Esophagus muscularis mucosa (tissue), 4 donors: ENCODE data around the gene C14orf180. TPM values are rescaled to one million over a fixed set of nuclear protein-coding genes. Genes with fewer than 3 reads are reported as not detected.

Experiments
- DNase-seq: peaks from one replicate; pipeline ENCODE4 v3.0.0-alpha.2; 2017; ENCODE audit errors: extremely low spot score
- H3K27ac ChIP-seq, 4 donors: fragments of 200-600 bp; sonication (generic); replicated peaks in 1 of 4; 1 replicate in 3 of 4; 2 replicates in 1 of 4; pipeline ENCODE4 v1.5.1; 2016 to 2019; ENCODE audit warnings: mild to moderate bottlenecking in 1 of 4
- H3K27me3 ChIP-seq, 4 donors: fragments of 200-600 bp; sonication (generic); one replicate each; pipeline versions ENCODE4 v1.5.1 to v1.6.0; 2016 to 2019
- H3K36me3 ChIP-seq, 4 donors: fragments of 200-600 bp; sonication (generic); one replicate each; pipeline ENCODE4 v1.5.1; 2016 to 2019
- H3K4me1 ChIP-seq, 4 donors: fragments of 200-600 bp; sonication (generic); one replicate each; pipeline ENCODE4 v1.5.1; 2016 to 2019
- H3K4me3 ChIP-seq, 4 donors: fragments of 200-600 bp; sonication (generic); 1 replicate in 2 of 4; 2 replicates in 2 of 4; pipeline ENCODE4 v1.5.1; 2016 to 2019; ENCODE audit warnings: mild to moderate bottlenecking in 4 of 4, moderate library complexity in 1 of 4
- H3K9me3 ChIP-seq, 4 donors: fragments of 200-600 bp; sonication (generic); 1 replicate in 3 of 4; 2 replicates in 1 of 4; pipeline ENCODE4 v1.5.1; 2016 to 2019
- EP300 ChIP-seq: sonication (generic); formaldehyde crosslinking; IDR thresholded peaks from one replicate; pipeline ENCODE4 v1.6.1; 2017; ENCODE audit warnings: antibody characterized with exemption
- POLR2A ChIP-seq: fragments of 450-650 bp; IDR thresholded peaks from one replicate; pipeline ENCODE4 v1.6.1; 2017; ENCODE audit warnings: antibody characterized with exemption, moderate library complexity, mild to moderate bottlenecking, low read depth
- POLR2AphosphoS5 ChIP-seq, 2 donors: sonication (generic); formaldehyde crosslinking; IDR thresholded peaks; one replicate each; pipeline ENCODE4 v1.6.1; 2017; ENCODE audit warnings: antibody characterized with exemption in 2 of 2
- WGBS: methylation state at CpG from one replicate; pipeline ENCODE4 v1.1.5; 2018; 5-methylcytosine and 5-hydroxymethylcytosine counted together
- intact Hi-C: fragments of 100-400 bp; cut with DNase I; formaldehyde crosslinking; loops from one replicate; pipeline ENCODE4 v1.15.1; 2023
- total RNA-seq, 4 donors: library from RNA; depleted of rRNA; stranded (reverse); fragments of >200 nt; gene quantifications; one replicate each; pipeline versions ENCODE4 v1.1.0 to v1.2.1, GENCODE V29; 2016
- TF ChIP-seq, protein P1 (sequence below), 3 experiments: fragments of 200-600 bp in 2 of 3; fragments of 450-650 bp in 1 of 3; sonication (generic) in 2 of 3; IDR thresholded peaks; one replicate each; pipeline ENCODE4 v1.5.1; 2017 to 2019; ENCODE audit warnings: antibody characterized with exemption in 3 of 3, mild to moderate bottlenecking in 2 of 3, moderate library complexity in 1 of 3

The C14orf180 gene
- total RNA-seq, 4 donors from 2014 or later = 0.42 TPM; not detected in 3

DNA sequence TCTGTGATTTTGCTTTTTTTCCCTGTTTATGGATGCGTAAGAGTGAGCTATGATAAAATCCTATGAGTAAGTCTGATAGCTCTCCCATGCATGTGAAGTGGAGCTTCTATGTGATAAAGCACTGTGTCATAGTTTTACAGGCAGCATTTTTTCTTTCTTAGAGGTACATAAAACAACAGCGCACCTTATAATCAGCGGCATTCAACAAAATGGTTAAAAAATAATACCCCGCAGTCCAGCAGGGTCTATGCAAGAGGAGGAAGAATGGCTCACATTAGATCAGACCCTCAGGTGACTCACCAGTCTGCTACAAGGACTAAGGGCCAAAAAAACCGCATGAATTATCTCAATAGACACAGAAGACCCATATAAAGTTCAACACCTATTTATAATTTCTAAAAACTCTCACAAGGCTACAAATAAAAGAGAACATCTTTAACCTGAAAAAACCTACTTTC lies 58.0 kb downstream of the C14orf180 start:
- Histone ChIP-seq H3K27ac (no peak overlapping the region), H3K9me3 (no peaks in the 10 kb centered on the region), H3K27me3 (peaks cover 0 to 75% (median 6%) of the 10 kb centered on the region in 4 donors), H3K4me3 (no peak overlapping the region), H3K4me1 (peaks cover 0 to 9% (median 3%) of the 10 kb centered on the region in 4 donors), H3K36me3 (no peaks in the 10 kb centered on the region)
- whole genome bisulfite sequencing = 86% methylated on average over 5 of the region's 5 CpGs
- TF ChIP-seq EP300 = no peak
- TF ChIP-seq POLR2AphosphoS5 (IDR thresholded peaks at IDR 0.05) = no peak
- TF ChIP-seq POLR2A = no peak
- TF ChIP-seq, protein P1, sequence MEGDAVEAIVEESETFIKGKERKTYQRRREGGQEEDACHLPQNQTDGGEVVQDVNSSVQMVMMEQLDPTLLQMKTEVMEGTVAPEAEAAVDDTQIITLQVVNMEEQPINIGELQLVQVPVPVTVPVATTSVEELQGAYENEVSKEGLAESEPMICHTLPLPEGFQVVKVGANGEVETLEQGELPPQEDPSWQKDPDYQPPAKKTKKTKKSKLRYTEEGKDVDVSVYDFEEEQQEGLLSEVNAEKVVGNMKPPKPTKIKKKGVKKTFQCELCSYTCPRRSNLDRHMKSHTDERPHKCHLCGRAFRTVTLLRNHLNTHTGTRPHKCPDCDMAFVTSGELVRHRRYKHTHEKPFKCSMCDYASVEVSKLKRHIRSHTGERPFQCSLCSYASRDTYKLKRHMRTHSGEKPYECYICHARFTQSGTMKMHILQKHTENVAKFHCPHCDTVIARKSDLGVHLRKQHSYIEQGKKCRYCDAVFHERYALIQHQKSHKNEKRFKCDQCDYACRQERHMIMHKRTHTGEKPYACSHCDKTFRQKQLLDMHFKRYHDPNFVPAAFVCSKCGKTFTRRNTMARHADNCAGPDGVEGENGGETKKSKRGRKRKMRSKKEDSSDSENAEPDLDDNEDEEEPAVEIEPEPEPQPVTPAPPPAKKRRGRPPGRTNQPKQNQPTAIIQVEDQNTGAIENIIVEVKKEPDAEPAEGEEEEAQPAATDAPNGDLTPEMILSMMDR (IDR thresholded peaks at IDR 0.05) = no peak
- DNase-seq = no peak
- intact Hi-C loops = loop anchor here (5.0 kb wide), 2 partner anchors 500 to 545 kb away; partner anchors contain the start of gene KIF26A

DNA sequence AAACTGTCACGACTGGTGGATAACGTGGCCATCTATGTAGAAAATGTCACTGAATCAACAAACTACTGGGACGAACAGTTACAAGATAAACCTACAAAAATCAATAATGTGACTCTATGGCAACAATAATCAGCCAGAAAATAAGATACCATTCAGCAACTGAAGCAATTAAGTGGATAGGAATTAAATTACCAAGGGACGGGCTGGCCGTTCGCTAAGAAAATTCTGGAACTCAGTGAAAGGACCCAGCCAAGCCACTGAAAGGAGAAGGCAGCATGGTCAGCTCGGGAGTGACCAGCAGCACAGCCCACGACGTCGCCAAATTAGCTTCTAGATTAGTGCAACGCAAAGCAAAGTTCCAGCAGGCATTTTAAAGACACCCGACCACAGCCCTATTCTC lies 58.6 kb downstream of the C14orf180 start:
- no peaks in the 10 kb centered on the region for H3K36me3 ChIP-seq
- no peak for DNase-seq
- TF ChIP-seq POLR2A (no peak), EP300 (no peak), POLR2AphosphoS5 (IDR thresholded peaks at IDR 0.05) (no peak)
- TF ChIP-seq, protein P1 (IDR thresholded peaks at IDR 0.05) = no peak
- peaks cover 0 to 9% (median 3%) of the 10 kb centered on the region in 4 donors for H3K4me1 ChIP-seq
- WGBS = 54% methylated on average over 12 of the region's 12 CpGs
- H3K9me3 ChIP-seq = no peaks in the 10 kb centered on the region
- H3K27ac ChIP-seq = no peak overlapping the region
- H3K4me3 ChIP-seq = no peak overlapping the region
- intact Hi-C loops = loop anchor here (5.0 kb wide), 2 partner anchors 501 to 546 kb away; partner anchors contain the start of gene KIF26A
- peaks cover 0 to 75% (median 6%) of the 10 kb centered on the region in 4 donors for H3K27me3 ChIP-seq

DNA sequence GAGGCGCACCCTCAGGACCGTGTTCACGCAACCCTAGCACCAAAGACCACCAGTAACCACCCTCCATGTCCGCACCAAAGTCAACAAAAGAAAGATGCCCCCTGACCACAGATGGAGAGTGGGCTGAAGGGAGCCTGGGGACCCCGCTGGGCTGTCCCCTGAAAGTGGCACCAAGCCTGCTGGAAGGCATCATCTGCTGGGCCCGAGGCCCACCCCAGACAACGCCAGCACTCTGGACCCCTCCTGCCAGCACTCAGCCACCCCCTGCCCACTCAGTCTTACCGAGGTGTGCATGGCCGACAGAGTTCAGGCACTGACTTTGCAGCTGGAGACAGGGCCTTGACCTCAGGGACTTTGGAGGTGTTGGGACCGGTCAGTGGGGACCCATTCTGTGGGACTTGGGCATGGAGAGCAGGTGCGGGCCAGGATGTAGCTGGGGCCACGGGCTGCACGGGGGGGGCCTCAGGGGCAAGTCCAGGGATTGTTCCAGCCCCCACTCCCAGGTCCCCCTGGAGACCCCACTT lies 59.4 kb downstream of the C14orf180 start:
- H3K4me1 ChIP-seq = peaks cover 0 to 9% (median 3%) of the 10 kb centered on the region in 4 donors
- intact Hi-C loops = loop anchor here (5.0 kb wide), 2 partner anchors 502 to 547 kb away; partner anchors contain the start of gene KIF26A
- no peaks in the 10 kb centered on the region for H3K36me3 ChIP-seq
- H3K9me3 ChIP-seq = no peaks in the 10 kb centered on the region
- no peak for DNase-seq
- H3K27me3 ChIP-seq = peaks cover 0 to 69% (median 6%) of the 10 kb centered on the region in 4 donors
- no peak overlapping the region for H3K4me3 ChIP-seq
- no peak overlapping the region for H3K27ac ChIP-seq
- TF ChIP-seq EP300 (no peak), POLR2AphosphoS5 (IDR thresholded peaks at IDR 0.05) (no peak), POLR2A (no peak)
- TF ChIP-seq, protein P1 (IDR thresholded peaks at IDR 0.05) = no peak
- 81% methylated on average over 9 of the region's 13 CpGs for WGBS

DNA sequence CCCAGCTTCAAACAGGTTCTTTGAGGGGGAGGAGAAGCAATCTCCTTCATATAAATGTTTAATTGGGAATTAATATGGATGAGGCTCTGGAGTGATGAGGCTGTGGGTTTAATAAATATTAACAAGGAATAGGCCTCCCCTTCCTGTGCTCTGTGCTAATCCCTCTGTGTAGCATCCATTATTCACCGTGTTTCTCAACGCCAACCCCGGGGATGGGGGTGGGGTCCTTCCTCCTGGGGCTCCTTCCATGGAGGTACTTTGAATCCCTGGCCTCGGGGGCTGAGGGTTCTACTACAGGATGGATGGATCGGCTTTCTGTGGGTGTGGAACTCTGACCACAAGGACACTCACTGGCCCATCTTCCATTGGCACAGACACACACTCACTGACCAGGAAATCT lies 59.9 kb downstream of the C14orf180 start:
- Histone ChIP-seq H3K36me3 (no peaks in the 10 kb centered on the region), H3K4me3 (no peak overlapping the region), H3K27ac (no peak overlapping the region), H3K27me3 (peaks cover 0 to 64% (median 6%) of the 10 kb centered on the region in 4 donors), H3K4me1 (peaks cover 0 to 9% (median 3%) of the 10 kb centered on the region in 4 donors), H3K9me3 (peaks cover 0 to 2% (median 0%) of the 10 kb centered on the region in 4 donors)
- intact Hi-C loops = loop anchor here (5.0 kb wide), 2 partner anchors 502 to 547 kb away; partner anchors contain the start of gene KIF26A
- TF ChIP-seq POLR2AphosphoS5 (IDR thresholded peaks at IDR 0.05) = no peak
- no peak for TF ChIP-seq EP300
- TF ChIP-seq, protein P1 (IDR thresholded peaks at IDR 0.05) = no peak
- TF ChIP-seq POLR2A = no peak
- 68% methylated on average over 5 of the region's 5 CpGs for WGBS
- DNase-seq = no peak

Other genes with a start within 250 kb of the C14orf180 start
- 1 to 10 TPM; 1.4 to 4.2 (median 1.9) TPM for gene TMEM179, start 25.0 kb downstream of the C14orf180 start, total RNA-seq
- 100 to 1,000 TPM in 1 of 4 donors, 10 to 100 TPM in 3; 51.5 to 129 (median 66.7) TPM for gene INF2, start 109.9 kb downstream of the C14orf180 start, total RNA-seq
- gene ADSS1, start 144.5 kb downstream of the C14orf180 start, total RNA-seq = 1 to 10 TPM; 4.3 to 7.9 (median 5.7) TPM
- 100 to 1,000 TPM; 207 to 324 (median 290) TPM for gene SIVA1, start 173.4 kb downstream of the C14orf180 start, total RNA-seq
- gene AKT1, start 216.0 kb downstream of the C14orf180 start, total RNA-seq = 100 to 1,000 TPM; 162 to 267 (median 187) TPM
- gene ZBTB42, start 221.3 kb downstream of the C14orf180 start, total RNA-seq = 1 to 10 TPM; 2.5 to 6.4 (median 4.9) TPM